Esophagus squamous epithelium (tissue), 4 donors: Measurements from ENCODE around the gene AZIN2.

ENCODE experiments used
- POLR2A ChIP-seq, 4 donors: fragments of 450-650 bp; IDR thresholded peaks; one replicate each; pipeline ENCODE4 v1.6.1; 2017; ENCODE audit warnings: antibody characterized with exemption in 4 of 4, mild to moderate bottlenecking in 4 of 4, moderate library complexity in 3 of 4
- TF ChIP-seq, protein P1 (sequence below), 6 experiments: fragments of 450-650 bp in 4 of 6; fragments of 200-600 bp in 2 of 6; sonication (generic) in 2 of 6; IDR thresholded peaks; one replicate each; pipeline ENCODE4 v1.5.1; 2016 to 2019; ENCODE audit warnings: antibody characterized with exemption in 6 of 6, mild to moderate bottlenecking in 4 of 6, moderate library complexity in 4 of 6

DNA sequence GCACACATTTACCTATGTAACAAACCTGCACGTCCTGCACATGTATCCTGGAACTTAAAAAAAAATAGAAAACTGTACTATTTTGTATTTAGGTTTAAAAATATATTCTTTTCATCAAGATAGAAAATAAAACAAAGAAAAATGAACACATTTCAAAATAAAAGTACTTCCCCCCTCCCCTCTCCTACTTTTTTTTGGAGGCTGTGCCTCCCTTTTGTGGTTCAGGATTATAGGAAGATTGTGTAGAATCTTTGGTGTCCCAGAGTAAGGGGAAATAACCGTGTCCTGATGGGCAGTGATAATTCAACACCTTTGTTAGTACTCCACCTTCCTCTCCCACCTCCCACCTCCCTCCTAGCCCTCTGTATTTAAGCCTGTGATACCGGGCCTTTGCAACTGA is 60.8 kb downstream of the AZIN2 start:
- TF ChIP-seq POLR2A (IDR thresholded peaks at IDR 0.05) = no peak
- TF ChIP-seq, protein P1, sequence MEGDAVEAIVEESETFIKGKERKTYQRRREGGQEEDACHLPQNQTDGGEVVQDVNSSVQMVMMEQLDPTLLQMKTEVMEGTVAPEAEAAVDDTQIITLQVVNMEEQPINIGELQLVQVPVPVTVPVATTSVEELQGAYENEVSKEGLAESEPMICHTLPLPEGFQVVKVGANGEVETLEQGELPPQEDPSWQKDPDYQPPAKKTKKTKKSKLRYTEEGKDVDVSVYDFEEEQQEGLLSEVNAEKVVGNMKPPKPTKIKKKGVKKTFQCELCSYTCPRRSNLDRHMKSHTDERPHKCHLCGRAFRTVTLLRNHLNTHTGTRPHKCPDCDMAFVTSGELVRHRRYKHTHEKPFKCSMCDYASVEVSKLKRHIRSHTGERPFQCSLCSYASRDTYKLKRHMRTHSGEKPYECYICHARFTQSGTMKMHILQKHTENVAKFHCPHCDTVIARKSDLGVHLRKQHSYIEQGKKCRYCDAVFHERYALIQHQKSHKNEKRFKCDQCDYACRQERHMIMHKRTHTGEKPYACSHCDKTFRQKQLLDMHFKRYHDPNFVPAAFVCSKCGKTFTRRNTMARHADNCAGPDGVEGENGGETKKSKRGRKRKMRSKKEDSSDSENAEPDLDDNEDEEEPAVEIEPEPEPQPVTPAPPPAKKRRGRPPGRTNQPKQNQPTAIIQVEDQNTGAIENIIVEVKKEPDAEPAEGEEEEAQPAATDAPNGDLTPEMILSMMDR (IDR thresholded peaks at IDR 0.05) = no peak
